PC-3 (cell line): Measurements from ENCODE around the gene CIB4. TPM values are rescaled to one million over a fixed set of nuclear protein-coding genes. Genes with fewer than 3 reads are reported as not detected.

Experiments
- ATAC-seq: fragments of 200-7000 bp; cut with Tn5 transposase; 2 replicates; pipeline ENCODE4 v1.9.1; 2020; ENCODE audit warnings: mild to moderate bottlenecking, moderate library complexity
- BruUV-seq: library from RNA; stranded (reverse); fragments of 400-500 nt; replicated peaks from 2 replicates; lab custom pipeline; 2021; lab: Mats Ljungman, UMichigan
- CTCF ChIA-PET: fragments of 300-600 bp; sonication (Branson Sonifier 250); formaldehyde crosslinking; loops from one replicate; lab custom pipeline; 2022; ENCODE audit warnings: antibody characterized with exemption; lab: Charles Lee
- POLR2A ChIA-PET: fragments of 300-600 bp; sonication (Branson Sonifier 250); formaldehyde crosslinking; loops from one replicate; lab custom pipeline; 2022; ENCODE audit warnings: antibody characterized with exemption; ENCODE audit not compliant: unreplicated experiment; lab: Charles Lee
- DNase-seq: peaks from one replicate; pipeline ENCODE4 v3.0.0-alpha.2; 2015
- H2AFZ ChIP-seq: fragments of 300-600 bp; sonication (generic); 2 replicates; pipeline ENCODE4 v1.6.0; 2016; ENCODE audit warnings: antibody characterized with exemption, low read length
- H3F3A ChIP-seq: fragments of 300-600 bp; sonication (generic); one replicate; pipeline ENCODE4 v1.6.0; 2017; ENCODE audit warnings: antibody characterized with exemption, low read length, control low read depth, mild to moderate bottlenecking; ENCODE audit not compliant: unreplicated experiment
- H3K27ac ChIP-seq: fragments of 300-600 bp; sonication (generic); 2 replicates; pipeline ENCODE4 v1.5.1; 2016; ENCODE audit warnings: mild to moderate bottlenecking, low read length
- H3K27me3 ChIP-seq: fragments of 300-600 bp; sonication (generic); 2 replicates; pipeline ENCODE4 v1.6.1; 2016; ENCODE audit warnings: low read length, mixed read lengths
- H3K36me3 ChIP-seq: fragments of 300-600 bp; sonication (generic); 2 replicates; pipeline ENCODE4 v1.6.1; 2016; ENCODE audit warnings: low read depth, mixed run types, low read length, mixed read lengths
- H3K4me1 ChIP-seq: fragments of 300-600 bp; sonication (generic); 2 replicates; pipeline ENCODE4 v1.5.1; 2016; ENCODE audit warnings: low read length; ENCODE audit not compliant: insufficient read depth
- H3K4me2 ChIP-seq: fragments of 300-600 bp; sonication (generic); 2 replicates; pipeline ENCODE4 v1.6.0; 2016; ENCODE audit warnings: low read length
- H3K4me3 ChIP-seq: fragments of 300-600 bp; sonication (generic); 2 replicates; pipeline ENCODE4 v1.5.1; 2016; ENCODE audit warnings: mild to moderate bottlenecking, low read length, mixed read lengths
- H3K79me2 ChIP-seq: fragments of 300-600 bp; sonication (generic); 2 replicates; pipeline ENCODE4 v1.6.1; 2017; ENCODE audit warnings: low read length, mixed read lengths
- H3K9ac ChIP-seq: fragments of 300-600 bp; sonication (generic); 2 replicates; pipeline ENCODE4 v1.6.0; 2016; ENCODE audit warnings: mild to moderate bottlenecking, low read length
- H3K9me2 ChIP-seq: fragments of 300-600 bp; sonication (generic); replicated peaks from 2 replicates; pipeline ENCODE4 v1.6.1; 2016; ENCODE audit warnings: mixed run types, low read length, mixed read lengths
- H3K9me3 ChIP-seq: fragments of 300-600 bp; sonication (generic); 2 replicates; pipeline ENCODE4 v1.6.1; 2016; ENCODE audit warnings: low read length, mixed read lengths
- H4K20me1 ChIP-seq: fragments of 300-600 bp; sonication (generic); 2 replicates; pipeline ENCODE4 v1.6.1; 2016; ENCODE audit warnings: low read length, mixed read lengths
- CTCF ChIP-seq: fragments of 300-600 bp; sonication (generic); conservative IDR thresholded peaks from 2 replicates; pipeline ENCODE4 v1.5.1; 2017; ENCODE audit warnings: antibody characterized with exemption, low read depth, mild to moderate bottlenecking, low read length
- EZH2 ChIP-seq: fragments of 300-600 bp; sonication (generic); IDR thresholded peaks from one replicate; pipeline ENCODE4 v1.6.1; 2017; ENCODE audit warnings: antibody characterized with exemption, mild to moderate bottlenecking, low read length; ENCODE audit not compliant: unreplicated experiment
- EZH2phosphoT487 ChIP-seq: fragments of 300-600 bp; sonication (generic); IDR thresholded peaks from 2 replicates; pipeline ENCODE4 v1.6.1; 2018; ENCODE audit warnings: mild to moderate bottlenecking, antibody characterized with exemption, low read length, borderline replicate concordance
- intact Hi-C: fragments of 100-400 bp; cut with micrococcal nuclease; formaldehyde crosslinking; loops from 2 replicates; pipeline ENCODE4 v1.9.0; 2023
- total RNA-seq: library from RNA; depleted of rRNA; stranded (reverse); fragments of >200 nt; gene quantifications from 2 replicates; pipeline ENCODE4 v1.2.3, GENCODE V29; 2014

CIB4 gene
- total RNA-seq, 1 experiment from 2014 or later: not detected

DNA sequence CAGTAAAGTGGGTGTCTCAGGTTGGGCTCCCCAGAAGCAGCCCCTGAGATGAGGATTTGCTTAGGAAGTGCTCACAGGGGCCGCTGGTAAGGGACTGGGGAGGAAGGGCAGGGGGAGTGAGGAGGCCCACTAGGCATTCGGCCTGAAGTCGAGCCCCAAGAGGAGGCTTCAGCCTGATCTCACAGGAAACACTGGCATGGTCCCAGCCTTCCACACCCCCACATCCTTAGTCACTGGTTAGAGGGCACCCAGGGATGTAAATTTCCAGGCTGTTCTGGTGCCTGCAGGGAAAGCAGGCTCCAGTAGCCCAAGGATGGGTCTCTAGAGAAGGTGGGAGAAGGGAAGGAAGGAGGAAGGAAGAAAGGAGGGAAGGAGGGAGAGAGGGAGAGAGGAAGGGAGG lies 29.0 kb upstream of the CIB4 start:
- no peak overlapping the region for H3K4me3 ChIP-seq
- CTCF ChIA-PET: interaction anchor here (0.6 kb wide), 1 partner anchor 64 kb away, joined by 3 read pairs; no protein-coding TSS in a partner anchor
- H3K4me1 ChIP-seq: peaks cover 20% of the 10 kb centered on the region
- H3K36me3 ChIP-seq: no peaks in the 10 kb centered on the region
- no peaks in the 10 kb centered on the region for H3F3A ChIP-seq
- H3K4me2 ChIP-seq: peak overlapping the region; percentile 38; the same call in 1 of the 2 replicates
- POLR2A ChIA-PET: no interaction called here
- no peaks in the 10 kb centered on the region for H3K9me2 ChIP-seq
- no peaks in the 10 kb centered on the region for H4K20me1 ChIP-seq
- H3K79me2 ChIP-seq: no peaks in the 10 kb centered on the region
- DNase-seq: peak; percentile 41
- intact Hi-C loops: no loop called here
- H3K27ac ChIP-seq: no peak overlapping the region
- no TSS peak for BruUV-seq
- H2AFZ ChIP-seq: no peak overlapping the region
- no peak overlapping the region for H3K9ac ChIP-seq
- H3K27me3 ChIP-seq: peaks cover 12% of the 10 kb centered on the region; the same call in 1 of the 2 replicates
- H3K9me3 ChIP-seq: no peaks in the 10 kb centered on the region
- TF ChIP-seq CTCF: no peak
- no peak for TF ChIP-seq EZH2phosphoT487
- TF ChIP-seq EZH2: no peak
- ATAC-seq: no peak

DNA sequence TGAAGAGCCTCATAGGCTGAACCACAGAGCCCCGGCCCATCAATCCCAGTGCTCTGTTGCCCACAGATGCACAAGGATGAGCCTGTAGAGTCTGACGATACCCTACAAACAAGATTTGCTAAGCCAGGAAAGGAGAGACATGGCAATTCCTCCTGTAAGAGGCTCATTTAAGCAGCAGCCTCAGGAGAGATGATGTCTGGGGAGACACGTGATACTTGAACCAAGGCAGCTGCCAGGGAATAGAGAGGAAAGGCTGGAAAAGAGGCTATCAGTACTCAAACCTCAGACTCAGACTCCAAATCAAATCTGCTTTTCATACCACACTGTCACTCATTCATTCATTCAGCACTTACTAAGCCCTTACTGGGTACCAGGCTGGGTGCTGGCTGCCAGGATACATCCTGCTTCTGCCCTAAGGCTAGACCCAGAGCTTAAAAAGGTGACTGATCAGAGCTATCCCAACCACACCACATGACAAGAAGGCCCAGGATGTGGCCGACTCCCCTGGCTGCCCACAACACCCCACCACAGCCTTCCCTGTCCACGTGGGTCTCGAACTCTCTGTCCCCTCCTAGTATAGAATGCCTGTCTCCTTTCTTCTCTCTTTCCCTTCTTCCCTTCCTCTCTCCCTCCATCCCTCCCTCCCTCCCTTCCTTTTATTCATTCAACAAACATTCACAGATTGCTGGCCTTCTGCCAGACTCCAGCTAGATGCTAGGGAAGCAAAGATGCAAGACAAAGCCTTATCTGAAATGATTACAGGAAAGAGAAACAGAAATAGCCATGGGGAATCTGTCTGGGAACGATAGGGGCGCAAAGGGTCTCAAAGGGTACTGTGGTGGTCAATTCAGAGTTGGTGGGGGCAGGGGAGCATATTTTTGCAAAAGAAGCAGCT lies 27.9 kb upstream of the CIB4 start:
- intact Hi-C loops: no loop called here
- Histone ChIP-seq H3F3A (no peaks in the 10 kb centered on the region), H3K4me1 (peaks cover 20% of the 10 kb centered on the region), H3K9me2 (no peaks in the 10 kb centered on the region), H3K36me3 (no peaks in the 10 kb centered on the region), H3K27ac (no peak overlapping the region), H4K20me1 (no peaks in the 10 kb centered on the region), H3K4me3 (no peak overlapping the region), H3K4me2 (no peak overlapping the region), H3K9ac (no peak overlapping the region), H3K79me2 (no peaks in the 10 kb centered on the region), H3K9me3 (no peaks in the 10 kb centered on the region), H3K27me3 (peaks cover 12% of the 10 kb centered on the region; the same call in 1 of the 2 replicates), H2AFZ (no peak overlapping the region)
- CTCF ChIA-PET: no interaction called here
- ATAC-seq (no peak), DNase-seq (peak; percentile 26)
- POLR2A ChIA-PET: no interaction called here
- no TSS peak for BruUV-seq
- no peak for TF ChIP-seq EZH2phosphoT487

DNA sequence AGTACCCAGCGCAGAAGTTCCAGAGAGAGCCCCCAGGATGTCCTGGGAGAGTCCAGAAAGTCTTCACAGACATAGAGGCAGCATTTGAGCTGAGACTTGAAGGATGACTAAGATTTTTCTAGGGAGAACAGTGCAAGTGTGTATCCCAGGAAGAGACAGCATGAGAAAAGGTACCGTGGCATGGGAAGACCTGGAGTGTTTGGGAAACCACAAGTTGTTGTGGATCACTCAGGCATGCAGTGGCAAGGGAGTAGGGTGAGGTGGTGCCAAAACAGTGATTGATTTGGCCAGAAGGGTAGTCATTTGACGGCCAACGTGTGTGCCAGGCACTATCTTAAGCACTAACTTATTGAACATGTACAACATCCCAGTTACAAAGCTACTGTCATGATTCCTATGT lies 26.9 kb upstream of the CIB4 start:
- CTCF ChIA-PET: no interaction called here
- Histone ChIP-seq H3K79me2 (no peaks in the 10 kb centered on the region), H3F3A (no peaks in the 10 kb centered on the region), H3K27ac (no peak overlapping the region), H3K9ac (no peak overlapping the region), H3K4me1 (peaks cover 20% of the 10 kb centered on the region), H4K20me1 (no peaks in the 10 kb centered on the region), H3K4me2 (no peak overlapping the region), H3K27me3 (peaks cover 14% of the 10 kb centered on the region), H3K9me3 (0 out of 2 replicates have a peak, but pooled peaks cover 4% of the 10 kb centered on the region), H3K4me3 (no peak overlapping the region), H3K9me2 (no peaks in the 10 kb centered on the region), H3K36me3 (no peaks in the 10 kb centered on the region), H2AFZ (no peak overlapping the region)
- TF ChIP-seq CTCF (no peak), EZH2phosphoT487 (no peak), EZH2 (no peak)
- intact Hi-C loops: no loop called here
- ATAC-seq: no peak
- DNase-seq: no peak
- POLR2A ChIA-PET: no interaction called here
- no TSS peak for BruUV-seq
